Right renal cortex interstitium (tissue), 3 donors: Measurements from ENCODE around the gene CFAP210. TPM values are rescaled to one million over a fixed set of nuclear protein-coding genes. Genes with fewer than 3 reads are reported as not detected.
"Not testable (repeated sequence)": the region's sequence is repeated elsewhere in the genome, so short reads cannot be mapped to it uniquely, and the experiment has no call there.

Experiments
- DNase-seq, 3 donors: peaks; one replicate each; pipeline ENCODE4 v3.0.0-alpha.2; 2013; ENCODE audit warnings: low read depth in 3 of 3, low spot score in 2 of 3
- polyA plus RNA-seq, 3 donors: library from polyadenylated mRNA; unstranded; fragments of 120-200 nt; gene quantifications; one replicate each; pipeline ENCODE4 v1.2.1, GENCODE V29; 2013; ENCODE audit not compliant: insufficient read length in 3 of 3

The CFAP210 gene
- polyA plus RNA-seq, 3 donors: 1.2 to 3.4 (median 2.4) TPM

DNA sequence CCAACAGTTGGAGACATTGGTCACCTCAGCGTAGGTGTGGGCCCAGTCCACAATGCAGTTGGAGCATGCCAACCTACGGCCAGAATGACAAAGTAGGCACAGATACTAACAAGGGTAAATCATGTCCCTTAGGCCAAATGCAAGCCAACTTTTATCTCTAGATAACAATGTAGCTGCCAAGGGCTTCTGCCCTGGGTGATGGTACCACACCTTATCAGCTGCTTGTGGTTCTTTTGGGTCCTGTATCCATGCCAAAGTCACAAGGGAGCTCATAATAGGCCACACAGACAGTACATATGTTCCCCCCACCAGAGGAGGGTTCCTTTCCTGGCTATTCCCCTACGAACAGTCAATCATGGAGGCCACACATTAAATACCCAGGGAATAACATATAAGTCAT is 19.1 kb upstream of the CFAP210 start:
- DNase-seq: no peak

GRCh38 chr2:169712791-169713227 is 18.6 kb upstream of the CFAP210 start:
- no peak for DNase-seq

GRCh38 chr2:169711751-169712509 is 17.7 kb upstream of the CFAP210 start:
- no peak for DNase-seq

- DNase-seq: no peak
These were observed 15.8 kb upstream of the CFAP210 start for GRCh38 chr2:169709981-169710380.

GRCh38 chr2:169709331-169709730 is 15.1 kb upstream of the CFAP210 start:
- DNase-seq: no peak

- no peak for DNase-seq
These were observed 13.4 kb upstream of the CFAP210 start for GRCh38 chr2:169707626-169708025.

GRCh38 chr2:169705927-169706326 is 11.7 kb upstream of the CFAP210 start:
- DNase-seq: no peak

DNA sequence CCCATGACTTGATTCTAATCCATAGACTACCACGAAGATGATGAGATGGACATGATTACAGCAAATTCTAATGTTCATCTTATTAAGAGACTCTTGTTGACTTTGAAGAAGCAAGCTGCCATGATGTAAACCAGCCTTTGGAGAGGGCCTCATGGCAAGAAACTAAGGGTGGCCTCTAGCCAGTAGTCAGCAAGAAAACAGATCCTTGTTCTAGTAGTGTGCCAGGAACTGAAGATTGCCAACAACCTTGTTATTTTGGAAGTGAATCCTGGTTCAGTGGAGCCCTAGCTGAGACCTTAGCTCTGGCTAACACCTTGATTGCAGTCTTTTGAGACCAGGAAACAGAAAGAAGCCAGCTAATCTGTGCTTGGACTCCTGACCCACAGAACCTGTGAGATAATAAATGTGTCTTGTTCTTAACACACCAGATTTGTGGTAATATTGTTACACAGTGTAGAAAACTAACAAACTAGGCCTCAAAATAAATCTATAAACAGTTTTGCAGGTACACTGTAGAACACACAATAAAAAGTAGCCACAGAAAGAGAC is 10.0 kb upstream of the CFAP210 start:
- no peak for DNase-seq

DNA sequence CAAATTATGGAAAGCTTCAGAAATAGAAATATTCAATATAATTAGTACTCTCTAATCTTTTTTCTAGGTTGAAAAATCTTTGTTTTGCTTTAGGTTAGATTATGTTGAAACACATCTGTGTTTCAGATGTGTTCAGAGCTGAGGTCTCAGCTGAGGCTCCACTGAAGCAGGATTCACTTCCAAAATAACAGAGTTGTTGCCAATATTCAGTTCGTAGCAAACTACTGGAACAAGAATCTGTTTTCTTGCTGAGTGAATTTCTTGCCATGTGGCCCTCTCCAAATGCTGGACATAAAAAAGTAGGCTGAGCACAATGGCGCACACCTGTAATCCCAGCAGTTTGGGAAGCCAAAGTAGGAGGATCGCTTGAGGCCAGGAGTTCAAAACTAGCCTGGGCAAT is 8.8 kb upstream of the CFAP210 start:
- DNase-seq: no peak

GRCh38 chr2:169699173-169699572 is 5.0 kb upstream of the CFAP210 start:
- not testable (repeated sequence) for DNase-seq

GRCh38 chr2:169696381-169696780 is 2.2 kb upstream of the CFAP210 start:
- DNase-seq: no peak

- DNase-seq: peak in 2 of 3 donors; percentile 13 to 20
These were observed 672 bp upstream of the CFAP210 start for GRCh38 chr2:169694894-169695260.

DNA sequence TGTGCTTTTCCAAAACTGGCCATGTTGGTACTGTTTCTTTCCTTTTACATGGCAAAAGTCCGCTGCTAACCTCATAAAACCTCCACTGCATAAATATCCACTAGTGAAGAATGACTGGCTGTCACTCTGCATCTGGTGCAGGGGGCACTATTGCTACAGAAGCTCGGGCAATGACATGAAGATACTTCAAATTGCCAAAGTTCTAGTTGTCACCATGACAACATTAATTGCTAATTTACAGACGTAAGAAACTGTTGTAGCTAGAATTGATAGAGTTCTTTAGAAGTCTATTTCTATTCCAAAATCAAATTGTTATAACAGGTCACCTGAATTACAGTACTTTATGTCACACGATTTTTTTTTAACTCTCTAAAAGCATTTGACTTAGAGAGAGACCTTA is 845 bp downstream of the CFAP210 start:
- peak in 1 of 3 donors; percentile 10 for DNase-seq

- no peak for DNase-seq
These were observed 1.5 kb downstream of the CFAP210 start for GRCh38 chr2:169692718-169693117.

- no peak for DNase-seq
These were observed 3.2 kb downstream of the CFAP210 start for GRCh38 chr2:169690958-169691357.

- DNase-seq: not testable (repeated sequence)
These were observed 6.3 kb downstream of the CFAP210 start for GRCh38 chr2:169687943-169688342.

DNA sequence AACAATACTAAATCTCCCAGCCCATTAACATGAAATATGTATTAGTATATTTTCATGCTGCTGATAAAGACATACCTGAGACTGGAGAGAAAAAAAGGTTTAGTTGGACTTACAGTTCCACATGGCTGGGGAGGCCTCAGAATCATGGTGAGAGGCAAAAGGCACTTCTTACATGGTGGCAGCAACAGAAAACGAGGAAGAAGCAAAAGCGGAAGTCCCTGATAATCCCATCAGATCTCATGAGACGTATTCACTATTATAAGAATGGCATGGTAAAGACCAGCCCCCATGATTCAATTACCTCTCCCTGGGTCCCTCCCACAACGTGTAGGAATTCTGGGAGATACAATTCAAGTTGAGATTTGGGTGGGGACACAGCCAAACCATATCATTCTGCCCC is 7.4 kb downstream of the CFAP210 start:
- DNase-seq: not testable (repeated sequence)

DNA sequence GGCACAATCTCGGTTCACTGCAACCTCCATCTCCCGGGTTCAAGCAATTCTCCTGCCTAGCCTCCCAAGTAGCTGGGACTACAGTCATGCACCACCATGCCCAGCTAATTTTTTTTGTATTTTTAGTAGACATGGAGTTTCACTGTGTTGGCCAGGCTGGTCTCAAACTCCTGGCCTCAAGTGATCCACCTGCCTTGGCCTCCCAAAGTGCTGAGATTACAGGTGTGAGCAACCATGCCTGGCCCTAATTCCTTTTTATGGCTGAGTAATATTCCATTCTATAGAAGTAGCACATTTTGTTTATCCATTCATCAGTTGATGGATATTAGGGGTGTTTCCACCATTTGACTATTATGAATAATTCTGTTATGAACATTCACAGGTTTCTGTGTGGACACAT is 9.5 kb downstream of the CFAP210 start:
- not testable (repeated sequence) for DNase-seq

DNA sequence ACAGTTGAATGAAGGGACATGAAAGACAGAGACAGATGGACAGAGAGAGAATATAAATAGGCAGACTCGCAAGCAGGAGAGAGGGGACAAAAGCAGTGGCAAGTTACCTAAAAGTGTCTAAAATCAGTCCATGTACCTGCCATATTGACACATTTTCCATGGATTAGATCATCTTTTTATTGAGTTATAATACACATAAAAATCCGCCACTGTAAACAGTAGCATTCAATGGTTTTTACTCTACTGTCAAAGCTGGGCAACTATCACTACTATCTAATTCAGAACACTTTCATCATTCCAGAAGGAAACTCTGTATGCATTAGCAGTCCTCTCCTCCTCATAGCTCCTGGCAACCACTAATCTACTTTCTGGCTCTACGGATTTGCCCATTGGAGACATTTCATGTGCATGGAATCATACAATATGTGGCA is 10.1 kb downstream of the CFAP210 start:
- DNase-seq: no peak

- no peak for DNase-seq
These were observed 10.6 kb downstream of the CFAP210 start for GRCh38 chr2:169683425-169684134.

GRCh38 chr2:169683054-169683424 is 11.2 kb downstream of the CFAP210 start:
- DNase-seq: no peak

DNA sequence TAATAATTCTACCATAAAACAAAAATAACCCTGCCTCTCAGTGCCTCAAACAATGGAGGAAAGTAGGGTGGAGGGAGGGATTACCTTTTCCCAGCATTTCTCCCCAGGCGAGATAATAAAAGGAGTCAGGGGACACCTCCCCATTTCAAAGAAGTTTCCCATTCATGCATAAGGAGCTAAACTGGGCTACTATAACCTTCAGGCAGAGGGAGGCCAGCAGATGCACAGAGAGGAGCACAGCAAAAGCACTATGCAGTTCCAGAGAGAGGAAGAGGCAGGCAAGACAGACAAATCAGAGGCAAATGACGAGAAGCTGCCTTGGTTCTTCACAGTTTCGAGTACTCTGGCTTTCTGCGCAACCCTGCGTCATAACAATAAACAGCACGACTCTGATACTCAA is 17.4 kb downstream of the CFAP210 start:
- no peak for DNase-seq
